ENCODE data around the gene CDC5L.

CDC5L gene

GRCh38 chr6:44388887-44389286 is 1.4 kb downstream of the CDC5L start:
- H3K27me3 ChIP-seq (ENCODE audit: insufficient read depth, low read length, poor library complexity, severe bottlenecking), result no peaks in the 10 kb centered on the region

GRCh38 chr6:44390158-44390683 is 2.7 kb downstream of the CDC5L start:
- peaks cover 37% of the 10 kb centered on the region for H3K36me3 ChIP-seq (ENCODE audit: insufficient read depth, low read length)
- H3F3A ChIP-seq (ENCODE audit: low read depth), result no peaks in the 10 kb centered on the region
- H3K4me1 ChIP-seq (ENCODE audit: insufficient read depth, low read length, poor library complexity, severe bottlenecking), result peaks cover 32% of the 10 kb centered on the region
- H3K27me3 ChIP-seq (ENCODE audit: insufficient read depth, low read length, poor library complexity, severe bottlenecking), result no peaks in the 10 kb centered on the region
- peak overlapping the region; percentile 99 for H3K4me2 ChIP-seq (ENCODE audit: low read depth, low read length, poor library complexity, severe bottlenecking)
- H2AFZ ChIP-seq (ENCODE audit: low read length), result no peak overlapping the region
- no peaks in the 10 kb centered on the region for H3K9me3 ChIP-seq (ENCODE audit: insufficient read depth, low read depth, low read length)
- H4K20me1 ChIP-seq (ENCODE audit: insufficient read depth, low read length, poor library complexity, severe bottlenecking), result peaks cover 44% of the 10 kb centered on the region
- peak overlapping the region; percentile 80 for H3K9ac ChIP-seq (ENCODE audit: low read depth, low read length, poor library complexity, severe bottlenecking)
- no peak for TF ChIP-seq CTCF (conservative IDR thresholded peaks at IDR 0.05; ENCODE audit: low read length)
- no peak for TF ChIP-seq EZH2phosphoT487 (IDR thresholded peaks at IDR 0.05; ENCODE audit: borderline replicate concordance)
- no peaks in the 10 kb centered on the region for H3K9me2 ChIP-seq (replicated peaks; ENCODE audit: low read depth, low read length)
- H3K4me3 ChIP-seq (ENCODE audit: low read length, poor library complexity, severe bottlenecking), result peak overlapping the region; percentile 99
- H3K79me2 ChIP-seq (ENCODE audit: insufficient read depth, low read length), result peaks cover 58% of the 10 kb centered on the region

More at GRCh38 chr6:44388887-44389286, 1.4 kb downstream of the CDC5L start:
- no peak overlapping the region for H2AFZ ChIP-seq (ENCODE audit: low read length)
- TF ChIP-seq EZH2phosphoT487 (IDR thresholded peaks at IDR 0.05; ENCODE audit: borderline replicate concordance), result no peak
- no peak for TF ChIP-seq CTCF (conservative IDR thresholded peaks at IDR 0.05; ENCODE audit: low read length)
- peak overlapping the region; percentile 80 for H3K9ac ChIP-seq (ENCODE audit: low read depth, low read length, poor library complexity, severe bottlenecking)
- peaks cover 53% of the 10 kb centered on the region for H3K79me2 ChIP-seq (ENCODE audit: insufficient read depth, low read length)
- no peaks in the 10 kb centered on the region for H3F3A ChIP-seq (ENCODE audit: low read depth)
- peaks cover 32% of the 10 kb centered on the region for H3K4me1 ChIP-seq (ENCODE audit: insufficient read depth, low read length, poor library complexity, severe bottlenecking)
- H3K9me3 ChIP-seq (ENCODE audit: insufficient read depth, low read depth, low read length), result no peaks in the 10 kb centered on the region
- peaks cover 44% of the 10 kb centered on the region for H4K20me1 ChIP-seq (ENCODE audit: insufficient read depth, low read length, poor library complexity, severe bottlenecking)
- peak overlapping the region; percentile 99 for H3K4me3 ChIP-seq (ENCODE audit: low read length, poor library complexity, severe bottlenecking)
- H3K9me2 ChIP-seq (replicated peaks; ENCODE audit: low read depth, low read length), result no peaks in the 10 kb centered on the region
- H3K36me3 ChIP-seq (ENCODE audit: insufficient read depth, low read length), result peaks cover 24% of the 10 kb centered on the region
- H3K4me2 ChIP-seq (ENCODE audit: low read depth, low read length, poor library complexity, severe bottlenecking), result peak overlapping the region; percentile 99

- H3K36me3 ChIP-seq (ENCODE audit: insufficient read depth, low read length), result peaks cover 86% of the 10 kb centered on the region
- no peak overlapping the region for H2AFZ ChIP-seq (ENCODE audit: low read length)
- H3K4me2 ChIP-seq (ENCODE audit: low read depth, low read length, poor library complexity, severe bottlenecking), result no peak overlapping the region
- H3K9me2 ChIP-seq (replicated peaks; ENCODE audit: low read depth, low read length), result no peaks in the 10 kb centered on the region
- no peak overlapping the region for H3K9ac ChIP-seq (ENCODE audit: low read depth, low read length, poor library complexity, severe bottlenecking)
- H3K4me3 ChIP-seq (ENCODE audit: low read length, poor library complexity, severe bottlenecking), result no peak overlapping the region
- H3F3A ChIP-seq (ENCODE audit: low read depth), result no peaks in the 10 kb centered on the region
- TF ChIP-seq EZH2phosphoT487 (IDR thresholded peaks at IDR 0.05; ENCODE audit: borderline replicate concordance) (no peak), CTCF (conservative IDR thresholded peaks at IDR 0.05; ENCODE audit: low read length) (no peak)
- peaks cover 17% of the 10 kb centered on the region for H3K4me1 ChIP-seq (ENCODE audit: insufficient read depth, low read length, poor library complexity, severe bottlenecking)
- H3K27me3 ChIP-seq (ENCODE audit: insufficient read depth, low read length, poor library complexity, severe bottlenecking), result no peaks in the 10 kb centered on the region
- peaks cover 43% of the 10 kb centered on the region for H4K20me1 ChIP-seq (ENCODE audit: insufficient read depth, low read length, poor library complexity, severe bottlenecking)
- no peaks in the 10 kb centered on the region for H3K9me3 ChIP-seq (ENCODE audit: insufficient read depth, low read depth, low read length)
- peaks cover 71% of the 10 kb centered on the region for H3K79me2 ChIP-seq (ENCODE audit: insufficient read depth, low read length)
Measured at GRCh38 chr6:44395501-44395900, 8.0 kb downstream of the CDC5L start.
